Endothelial cell of umbilical vein (primary cell): ENCODE results near the gene UBE2I.

Experiments
- EZH2 ChIP-seq: IDR thresholded peaks from 2 replicates; pipeline ENCODE4 v1.6.1; 2012; ENCODE audit warnings: borderline replicate concordance, low read depth, mild to moderate bottlenecking, moderate library complexity, low read length, inconsistent platforms; ENCODE audit not compliant: severe bottlenecking
- MAX ChIP-seq: IDR thresholded peaks from 2 replicates; pipeline ENCODE4 v1.6.1; 2011; ENCODE audit not compliant: insufficient read depth, insufficient read length
- MYC ChIP-seq: IDR thresholded peaks from one replicate; pipeline ENCODE4 v1.6.1; 2011; ENCODE audit warnings: mild to moderate bottlenecking, low read depth, low read length
- POLR2A ChIP-seq: IDR thresholded peaks from 2 replicates; pipeline ENCODE4 v1.6.1; 2012; ENCODE audit warnings: low read depth, mild to moderate bottlenecking, control low read depth, low read length
- POLR2AphosphoS5 ChIP-seq: IDR thresholded peaks from 2 replicates; pipeline ENCODE4 v1.6.1; 2012; ENCODE audit warnings: low read depth, mild to moderate bottlenecking, control low read depth, low read length, moderate library complexity; ENCODE audit not compliant: insufficient read depth
- TF ChIP-seq, protein P1 (sequence below), 2 donors: IDR thresholded peaks; 1 replicate in 1 of 2; 2 replicates in 1 of 2; pipeline ENCODE4 v1.5.1; 2011; ENCODE audit warnings: low read length in 2 of 2, mild to moderate bottlenecking in 2 of 2, moderate library complexity in 2 of 2, control low read depth in 1 of 2, inconsistent platforms in 1 of 2, low read depth in 1 of 2; ENCODE audit not compliant: insufficient read depth in 1 of 2; ENCODE audit errors: extremely low read depth in 1 of 2

- no peak for TF ChIP-seq POLR2AphosphoS5
- TF ChIP-seq, protein P1, sequence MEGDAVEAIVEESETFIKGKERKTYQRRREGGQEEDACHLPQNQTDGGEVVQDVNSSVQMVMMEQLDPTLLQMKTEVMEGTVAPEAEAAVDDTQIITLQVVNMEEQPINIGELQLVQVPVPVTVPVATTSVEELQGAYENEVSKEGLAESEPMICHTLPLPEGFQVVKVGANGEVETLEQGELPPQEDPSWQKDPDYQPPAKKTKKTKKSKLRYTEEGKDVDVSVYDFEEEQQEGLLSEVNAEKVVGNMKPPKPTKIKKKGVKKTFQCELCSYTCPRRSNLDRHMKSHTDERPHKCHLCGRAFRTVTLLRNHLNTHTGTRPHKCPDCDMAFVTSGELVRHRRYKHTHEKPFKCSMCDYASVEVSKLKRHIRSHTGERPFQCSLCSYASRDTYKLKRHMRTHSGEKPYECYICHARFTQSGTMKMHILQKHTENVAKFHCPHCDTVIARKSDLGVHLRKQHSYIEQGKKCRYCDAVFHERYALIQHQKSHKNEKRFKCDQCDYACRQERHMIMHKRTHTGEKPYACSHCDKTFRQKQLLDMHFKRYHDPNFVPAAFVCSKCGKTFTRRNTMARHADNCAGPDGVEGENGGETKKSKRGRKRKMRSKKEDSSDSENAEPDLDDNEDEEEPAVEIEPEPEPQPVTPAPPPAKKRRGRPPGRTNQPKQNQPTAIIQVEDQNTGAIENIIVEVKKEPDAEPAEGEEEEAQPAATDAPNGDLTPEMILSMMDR (IDR thresholded peaks at IDR 0.05; ENCODE audit: extremely low read depth in 1 of 2, insufficient read depth in 1 of 2, low read depth in 1 of 2, low read length in 2 of 2) = no peak
- no peak for TF ChIP-seq MAX
- TF ChIP-seq POLR2A = no peak
- TF ChIP-seq EZH2 = no peak
- TF ChIP-seq MYC = no peak
Measured at GRCh38 chr16:1320658-1321240, 11.3 kb downstream of the UBE2I start.
